HG03469 (cell line): ENCODE data around the gene AOAH.

Experiments
- ATAC-seq: cut with Tn5 transposase; IDR thresholded peaks from one replicate; pipeline ENCODE4 v1.9.1; 2021; ENCODE audit warnings: mild to moderate bottlenecking, moderate library complexity, moderate number of reproducible peaks; ENCODE audit not compliant: unreplicated experiment

AOAH gene

DNA sequence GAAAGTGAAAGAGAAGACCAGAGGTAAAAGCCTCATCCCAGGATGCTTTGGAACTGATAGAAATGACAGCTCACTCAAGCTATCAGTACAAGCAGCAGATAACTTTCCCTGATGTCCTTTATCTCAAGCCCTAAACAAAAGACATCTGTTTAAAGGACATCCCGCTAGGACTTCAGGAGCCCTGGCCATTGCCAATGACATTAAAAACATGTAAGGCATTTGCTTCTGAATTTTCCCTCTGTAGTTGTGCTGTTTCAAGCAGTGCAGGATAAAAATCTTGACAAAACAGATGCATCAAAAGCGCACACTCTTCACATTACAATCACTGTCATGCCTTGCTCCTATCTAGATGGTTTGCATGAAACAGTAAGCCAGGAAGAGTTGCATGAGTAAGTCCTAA is 159.8 kb downstream of the AOAH start:
- no peak for ATAC-seq

DNA sequence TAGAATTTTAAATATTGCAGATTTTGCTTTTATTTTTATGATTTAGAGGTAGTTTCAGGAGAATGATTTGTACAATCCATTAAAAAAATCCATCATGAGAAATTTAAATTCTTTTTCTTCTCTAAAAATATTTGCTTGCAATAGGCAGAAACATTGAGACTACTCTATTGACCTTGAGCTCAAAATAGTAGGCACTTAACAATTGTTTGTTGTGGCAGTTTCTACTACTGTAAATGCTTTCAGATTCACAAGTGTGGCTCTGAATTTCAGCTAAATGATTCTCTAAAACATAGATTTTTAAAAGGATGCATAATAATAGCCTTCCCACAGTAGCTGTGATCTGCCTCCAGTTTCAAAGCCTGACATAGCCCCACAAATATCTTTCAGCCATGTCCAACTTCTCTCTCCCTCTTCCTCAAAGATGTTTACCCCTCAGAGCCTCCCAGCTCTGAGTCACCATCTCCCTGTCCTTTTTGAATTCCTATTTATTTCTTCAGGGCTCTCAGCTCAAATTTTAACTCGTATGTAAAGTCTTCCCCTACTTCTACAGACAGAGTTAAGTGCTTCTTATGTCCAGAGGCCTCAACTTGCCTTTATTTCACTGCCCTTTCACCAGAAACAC is 160.5 kb downstream of the AOAH start:
- ATAC-seq: no peak

DNA sequence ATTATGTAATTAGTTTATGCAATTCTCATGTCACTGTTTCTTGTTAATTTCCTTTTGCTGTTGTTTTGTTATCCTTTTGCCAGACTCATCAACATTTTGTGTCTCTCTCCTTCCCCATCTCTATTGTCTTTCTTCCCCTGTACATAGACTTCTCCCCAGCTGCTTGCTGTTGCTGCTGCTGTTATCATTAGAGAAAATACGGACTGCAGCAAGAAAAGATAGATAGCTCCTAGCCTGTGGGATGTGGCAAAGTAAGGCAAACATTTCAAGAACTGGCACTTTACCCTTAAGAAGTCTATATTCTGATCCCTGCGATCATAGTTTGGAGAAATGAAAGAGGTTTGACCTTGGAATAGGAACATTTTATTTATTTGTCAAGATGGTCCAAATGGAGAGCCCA is 162.2 kb downstream of the AOAH start:
- ATAC-seq: no peak

DNA sequence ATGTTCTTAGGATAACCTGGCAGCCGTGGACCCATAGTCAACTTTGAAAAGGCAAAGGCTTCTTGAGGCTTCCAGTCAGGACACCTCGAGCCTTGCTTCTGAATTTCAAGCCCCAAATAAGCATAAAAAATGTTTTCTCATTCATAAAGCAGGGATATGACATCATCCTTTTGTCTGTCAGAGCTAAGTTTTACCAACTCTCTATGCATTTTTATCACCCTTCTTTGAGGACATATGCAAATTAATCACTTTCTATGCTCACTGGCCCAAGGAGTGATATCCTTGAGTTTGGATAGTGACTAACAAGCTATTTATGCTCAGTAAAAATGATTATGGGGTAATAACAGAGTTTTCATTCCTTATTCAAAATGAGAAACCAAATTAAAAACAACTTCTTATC is 175.3 kb downstream of the AOAH start:
- ATAC-seq: no peak

DNA sequence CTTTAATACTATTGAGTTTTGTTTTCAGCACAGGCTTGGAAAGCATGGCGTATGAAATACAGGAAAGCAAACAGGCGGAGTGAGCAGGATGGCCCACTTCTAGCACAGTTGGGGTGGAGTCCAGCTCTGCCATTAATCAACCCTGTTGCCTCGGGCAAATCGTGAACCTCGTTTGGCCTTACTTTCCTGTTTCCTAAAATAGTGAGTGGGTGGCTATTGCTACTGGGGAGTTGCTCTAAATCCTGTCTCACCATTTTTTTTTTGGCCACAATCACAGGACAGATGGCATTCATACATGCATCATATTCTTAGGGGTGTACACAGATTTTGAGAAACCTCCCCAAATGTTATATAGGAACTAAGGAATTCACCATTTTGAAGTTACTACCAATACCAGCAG is 176.9 kb downstream of the AOAH start:
- no peak for ATAC-seq

DNA sequence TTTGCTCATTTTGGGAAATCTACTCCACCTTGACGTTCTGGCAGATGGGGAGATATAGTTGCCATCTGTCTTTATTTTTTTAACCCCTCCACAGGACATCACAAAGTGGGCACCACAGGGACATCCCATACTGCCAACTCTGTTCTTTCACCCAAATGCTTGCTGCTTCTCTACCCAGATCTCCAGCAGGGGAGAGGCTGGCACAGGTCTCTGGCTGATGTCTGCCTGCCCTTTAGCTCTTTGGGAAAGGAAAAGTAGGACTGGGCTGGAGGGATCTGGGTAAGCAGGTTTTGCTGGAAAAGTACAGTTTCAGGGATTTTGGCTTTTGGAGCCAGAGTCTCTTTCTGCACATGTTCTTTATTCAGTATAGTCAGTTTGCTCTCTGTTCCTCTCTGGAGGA is 178.0 kb downstream of the AOAH start:
- ATAC-seq: no peak

DNA sequence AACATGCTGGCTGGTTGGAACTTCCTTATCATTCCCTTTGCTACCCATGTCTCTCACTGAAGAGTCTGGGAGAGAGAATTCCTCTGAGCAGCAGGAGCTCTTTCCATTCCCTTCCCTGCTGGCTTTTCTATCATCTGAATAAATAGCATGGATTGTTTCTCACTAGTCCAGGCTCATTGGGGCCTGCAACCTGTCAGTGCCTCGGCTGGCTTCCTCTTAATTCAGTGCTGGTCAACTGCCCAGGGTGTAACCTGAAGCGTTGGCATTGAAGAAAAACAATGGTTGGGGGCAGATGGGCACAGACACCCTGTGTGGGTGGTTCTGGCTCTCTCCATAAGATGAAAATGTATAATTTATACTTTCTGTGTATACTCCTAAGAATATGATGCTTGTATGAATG is 179.0 kb downstream of the AOAH start:
- ATAC-seq: no peak

DNA sequence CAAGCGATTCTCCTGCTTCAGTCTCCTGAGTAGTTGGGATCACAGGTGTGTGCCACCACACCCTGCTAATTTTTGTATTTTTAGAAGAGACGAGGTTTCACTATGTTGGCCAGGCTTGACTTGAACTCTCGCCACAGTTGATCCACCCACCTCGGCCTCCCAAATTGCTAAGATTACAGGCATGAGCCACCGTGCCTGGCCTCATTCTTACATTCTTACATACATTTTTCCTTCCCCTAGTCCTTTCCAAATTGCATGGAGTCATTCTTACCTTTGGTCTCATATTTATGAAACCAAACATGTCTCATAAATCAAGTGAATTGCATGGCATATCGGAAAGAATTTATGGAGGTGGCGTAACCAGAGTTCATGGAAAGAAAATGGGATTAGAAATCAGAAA is 186.2 kb downstream of the AOAH start:
- no peak for ATAC-seq

DNA sequence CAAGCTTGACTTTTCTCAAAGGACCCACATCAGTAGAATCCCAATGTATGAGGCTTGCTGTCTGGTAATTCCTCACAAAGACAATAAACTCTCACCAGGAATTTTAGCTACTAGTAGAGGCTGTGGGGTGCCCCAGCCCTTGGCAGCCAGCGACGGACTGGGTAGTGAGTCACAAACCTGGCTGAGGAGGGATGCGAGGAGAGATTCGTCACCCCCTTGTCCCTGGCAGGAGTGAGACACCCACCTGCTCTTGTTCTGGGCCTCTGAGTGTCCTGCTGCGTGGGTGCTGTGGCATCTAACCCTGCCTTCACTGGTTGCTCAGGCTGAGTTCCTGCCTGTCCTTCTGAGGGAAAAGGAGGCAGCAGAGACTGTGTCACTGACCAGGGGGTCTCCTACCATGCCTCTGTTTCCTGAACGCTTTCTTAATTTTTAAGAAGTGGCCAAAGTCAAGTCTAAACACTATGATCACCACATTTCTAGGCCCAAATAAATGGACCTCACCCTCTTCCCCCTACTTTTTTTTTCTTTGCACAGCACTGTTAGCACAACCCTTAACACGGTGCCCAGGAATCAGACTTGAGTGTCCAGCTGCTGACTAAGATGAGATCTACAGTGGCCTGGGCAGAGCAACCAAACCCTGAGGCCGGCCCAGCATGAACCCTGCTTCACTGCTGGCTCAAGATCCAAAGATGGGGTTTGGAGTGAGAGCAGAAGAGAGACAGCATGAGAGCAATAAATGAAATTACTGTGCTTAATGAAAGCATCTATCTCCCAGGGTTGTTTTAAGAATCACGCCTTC is 188.2 kb downstream of the AOAH start:
- ATAC-seq: no peak

DNA sequence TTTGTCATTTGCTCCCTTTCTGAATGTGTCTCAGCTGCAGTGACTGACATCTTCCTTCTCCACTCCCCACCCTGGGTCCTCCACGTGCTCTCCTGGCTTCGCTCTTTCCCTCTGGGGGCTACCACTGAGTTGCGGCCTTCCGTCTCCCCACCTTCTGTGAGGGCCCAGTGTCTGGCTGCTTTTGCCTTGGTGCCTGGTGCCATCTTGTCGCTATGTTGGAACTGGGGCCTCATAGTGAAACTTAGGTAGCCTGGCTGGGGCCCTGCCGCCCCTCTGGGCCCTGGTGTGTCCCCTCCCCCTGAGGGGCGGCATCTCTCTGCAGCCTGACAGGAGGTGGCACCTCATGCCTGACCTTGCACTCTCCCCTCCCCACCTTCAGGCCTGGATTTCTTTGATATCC is 190.6 kb downstream of the AOAH start:
- no peak for ATAC-seq

DNA sequence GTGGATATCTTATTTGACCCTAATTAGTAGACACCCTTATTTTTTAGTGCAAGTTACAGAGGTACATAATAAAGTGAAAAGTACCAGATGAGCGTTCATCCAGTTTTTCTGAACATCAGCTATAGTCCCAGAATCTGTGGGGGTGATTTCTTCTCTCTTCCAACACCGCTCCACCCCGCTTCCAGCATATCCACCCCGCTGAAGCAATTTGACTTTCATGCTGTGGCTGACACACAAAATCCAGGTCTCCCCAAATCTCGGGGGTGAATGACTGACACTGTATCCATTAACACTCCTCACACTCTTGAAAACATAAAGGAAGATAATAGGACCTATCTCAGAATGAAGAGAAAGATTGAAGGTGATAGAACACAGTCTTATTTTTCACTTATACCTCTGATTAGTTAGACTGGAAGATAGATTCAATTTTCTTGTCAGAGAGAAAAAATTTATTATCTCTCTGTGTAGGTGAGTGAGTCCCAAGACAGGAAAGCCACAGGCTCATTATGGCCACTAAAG is 191.3 kb downstream of the AOAH start:
- no peak for ATAC-seq

DNA sequence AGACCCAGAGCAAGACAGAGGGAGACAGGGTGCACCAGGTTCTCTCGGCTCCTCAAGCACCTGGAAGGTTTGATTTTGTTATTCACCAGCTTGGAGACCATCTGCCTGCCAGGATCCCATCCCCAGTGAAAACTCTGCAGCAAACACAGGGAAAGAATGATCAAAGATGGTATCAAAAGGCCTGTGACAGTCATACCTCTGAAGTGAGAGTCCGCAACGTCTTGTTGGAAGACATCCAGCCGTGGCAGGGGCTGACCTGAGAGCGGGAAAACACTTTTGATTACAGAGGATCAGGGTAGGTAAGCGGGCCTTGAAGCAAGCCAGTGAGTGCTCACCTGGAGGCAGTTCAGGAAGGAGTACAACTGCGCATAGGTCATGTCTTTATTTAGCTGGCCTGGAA is 192.3 kb downstream of the AOAH start:
- ATAC-seq: no peak

DNA sequence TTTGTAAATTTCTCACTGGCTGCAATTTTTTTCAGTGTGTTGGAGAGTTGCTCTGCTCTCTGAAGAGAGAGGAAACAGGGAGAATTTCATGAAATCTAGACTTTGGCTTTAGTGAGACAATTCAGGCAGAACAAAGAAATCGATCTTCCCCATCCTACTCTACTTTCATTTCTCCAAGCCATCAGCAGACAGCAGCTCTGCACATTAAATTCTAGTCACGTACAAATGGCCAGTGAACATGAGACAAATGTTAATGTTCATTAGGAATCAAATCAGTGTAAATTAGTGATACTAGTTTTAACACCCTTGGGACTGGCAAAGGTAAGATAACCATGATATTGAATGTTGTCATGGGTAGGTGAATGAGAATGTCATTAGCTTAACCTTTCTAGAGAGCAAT is 193.8 kb downstream of the AOAH start:
- no peak for ATAC-seq

DNA sequence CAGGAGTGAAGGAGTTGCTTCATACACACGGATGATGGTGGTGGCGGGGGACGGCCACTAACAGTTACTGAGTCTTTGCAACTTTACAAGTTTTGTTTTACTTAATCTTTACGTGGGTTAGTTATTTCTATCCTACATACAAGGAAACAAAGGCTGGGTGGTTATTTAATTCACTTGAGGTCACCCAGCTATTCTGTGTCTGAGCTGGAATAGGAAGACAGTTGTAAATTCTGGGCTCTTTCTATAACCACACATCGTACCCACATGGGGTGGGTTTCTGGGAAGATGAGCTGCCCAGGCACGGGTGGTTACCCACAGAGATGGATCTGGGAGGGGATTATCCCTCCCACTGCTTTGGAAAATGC is 196.8 kb downstream of the AOAH start:
- no peak for ATAC-seq

DNA sequence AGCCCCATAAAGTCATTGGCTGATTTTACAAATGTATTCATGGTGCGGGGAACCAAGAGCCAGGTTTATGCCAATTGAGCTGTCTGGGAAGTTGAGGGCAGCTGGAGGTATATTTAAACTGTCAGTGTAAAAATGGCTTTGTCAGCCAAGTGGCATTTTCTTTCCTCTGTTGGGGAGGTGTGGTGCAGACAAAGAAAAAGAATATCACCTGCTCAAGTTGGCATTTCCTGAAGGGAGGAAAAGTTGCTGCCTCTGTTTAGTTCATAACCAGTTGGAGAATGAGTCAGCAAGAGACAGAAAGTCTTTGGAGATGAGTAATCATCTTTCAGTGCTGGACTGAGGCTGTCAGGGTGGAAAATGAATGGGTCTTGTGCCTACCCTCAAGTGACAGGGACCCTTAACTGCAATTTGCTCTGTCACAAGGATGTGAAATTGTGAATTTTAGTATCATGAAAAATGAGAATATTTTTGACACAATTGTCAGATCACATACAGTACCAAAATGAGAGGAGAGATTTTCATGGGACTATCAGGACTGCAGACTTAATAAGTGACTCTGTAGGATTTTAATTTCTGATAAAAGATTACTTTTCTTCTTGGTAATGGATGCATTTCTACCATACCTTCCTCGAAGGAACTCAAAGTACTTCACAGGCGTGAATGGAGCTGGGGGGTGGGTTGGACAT is 197.3 kb downstream of the AOAH start:
- peak; percentile 86 for ATAC-seq

DNA sequence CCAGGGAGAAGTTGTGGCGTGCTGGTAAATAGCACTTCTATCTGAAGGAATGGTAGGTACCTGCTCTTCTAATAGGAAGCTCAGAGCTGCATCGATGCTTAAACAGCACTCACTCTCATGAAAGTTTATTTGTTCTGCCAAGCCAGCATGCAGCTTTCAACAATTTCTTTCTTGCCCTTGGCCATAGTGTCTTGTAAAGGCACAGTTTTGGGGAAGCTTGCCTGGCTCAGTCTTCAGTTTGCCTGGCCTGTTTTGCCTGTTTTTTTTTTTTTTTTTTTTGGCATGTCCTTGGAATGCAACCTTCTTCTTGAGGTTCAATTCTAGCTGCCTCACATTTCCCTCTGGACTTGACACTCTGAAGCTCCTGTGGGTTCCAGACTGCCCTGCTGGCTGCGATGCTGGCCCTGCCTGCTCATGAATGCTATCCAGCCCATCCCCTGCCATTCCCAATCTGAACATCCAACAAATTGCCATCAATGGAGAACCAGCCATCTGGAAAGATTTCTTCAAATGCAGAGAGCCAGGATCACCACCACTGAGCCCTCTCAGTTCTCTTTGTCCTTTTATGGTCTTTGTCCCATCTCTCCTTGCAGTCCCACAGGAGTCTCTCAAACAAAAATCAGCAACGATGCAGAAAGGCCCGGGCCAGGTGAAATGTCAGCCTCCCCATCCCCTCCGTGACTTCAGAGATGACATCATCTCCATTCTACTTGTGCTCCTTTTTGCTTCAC is 200.8 kb downstream of the AOAH start:
- no peak for ATAC-seq

DNA sequence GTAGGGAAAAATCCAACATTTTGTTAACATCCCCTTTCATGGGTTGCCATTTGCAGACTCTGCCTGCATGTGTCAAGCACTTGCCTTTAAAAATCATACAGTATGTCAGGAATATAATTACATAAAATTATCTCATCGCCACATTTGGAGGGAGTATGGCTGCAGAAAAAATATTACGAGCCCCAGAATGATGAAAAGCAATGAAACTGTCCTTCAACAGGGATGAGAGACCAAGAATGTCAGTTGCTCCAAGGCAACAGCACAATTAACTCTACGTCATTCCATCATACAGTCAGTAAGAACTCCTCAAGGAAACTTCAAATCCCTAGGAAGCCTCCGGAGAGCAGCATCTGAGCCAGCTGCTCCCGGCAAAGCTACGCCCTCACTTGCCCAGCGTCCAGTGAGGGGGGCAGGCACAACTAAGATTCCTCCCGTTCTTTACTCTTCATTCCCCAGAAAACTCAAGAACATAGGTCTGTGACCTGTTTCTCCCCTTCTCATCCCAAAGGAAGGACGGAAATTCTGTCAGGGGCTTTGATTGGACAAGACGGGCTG is 201.8 kb downstream of the AOAH start:
- no peak for ATAC-seq

DNA sequence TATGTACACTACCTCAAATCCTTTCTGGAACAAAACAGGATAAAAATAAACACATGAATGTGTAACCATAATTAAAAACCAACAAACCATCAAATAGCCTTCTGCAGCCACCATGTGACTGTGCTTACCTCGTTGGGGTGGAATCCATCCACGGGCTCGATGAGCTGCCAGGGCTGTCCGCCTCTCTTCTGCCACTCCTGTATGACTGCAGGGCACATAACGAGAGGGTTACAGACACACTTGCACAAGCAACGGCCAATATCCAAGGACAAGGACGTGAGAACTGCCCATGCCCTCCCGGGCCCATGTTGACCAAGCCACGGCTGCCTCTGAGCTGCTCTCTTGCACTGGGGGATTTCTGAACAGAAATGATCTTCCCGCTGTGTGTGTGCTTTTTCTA is 202.4 kb downstream of the AOAH start:
- no peak for ATAC-seq

DNA sequence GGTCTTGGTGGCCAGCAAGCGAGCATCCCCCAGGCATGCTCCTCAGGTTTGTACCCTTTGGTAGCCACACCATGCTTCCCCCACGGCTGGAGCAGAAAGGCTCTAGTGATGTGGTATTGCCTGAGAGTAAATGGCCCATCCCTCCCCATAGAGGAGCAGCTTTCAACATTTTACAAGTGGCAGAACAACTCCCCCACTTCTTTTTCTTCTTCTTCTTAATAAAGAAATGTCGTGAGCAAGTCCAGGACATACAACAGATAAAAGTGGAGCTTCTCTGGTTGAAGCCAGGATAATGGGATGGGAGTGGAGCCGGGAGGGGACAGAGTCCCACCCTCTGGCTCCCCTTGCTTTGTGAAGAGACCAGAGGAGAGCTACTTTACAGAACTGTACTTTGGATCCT is 203.2 kb downstream of the AOAH start:
- ATAC-seq: no peak

DNA sequence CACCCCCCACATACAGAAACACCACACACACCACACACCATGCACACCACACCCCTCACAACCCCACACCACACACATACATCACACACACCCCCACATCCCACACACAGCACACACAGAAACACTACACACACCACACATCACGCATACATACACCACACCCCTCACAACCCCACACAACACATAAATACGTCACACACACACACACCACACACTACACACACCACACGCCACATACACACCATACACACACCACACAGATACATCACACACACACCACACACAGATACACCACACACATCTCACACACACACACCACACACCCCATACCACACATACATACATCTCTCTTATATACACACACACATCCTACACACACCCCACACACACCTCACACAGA is 208.4 kb downstream of the AOAH start:
- no peak for ATAC-seq
